K562 (cell line): Measurements from ENCODE around the gene UCHL5. TPM values are rescaled to one million over a fixed set of nuclear protein-coding genes. Genes with fewer than 3 reads are reported as not detected.

ENCODE experiments used
- CBX1 ChIP-seq: sonication (generic); IDR thresholded peaks from 2 replicates; pipeline ENCODE4 v1.6.1; 2016; ENCODE audit warnings: antibody characterized with exemption, low read depth, mild to moderate bottlenecking
- CGGBP1 ChIP-seq: fragments of 250-450 bp; sonication (Bioruptor Pico); IDR thresholded peaks from 2 replicates; pipeline ENCODE4 v1.9.0; 2021; ENCODE audit warnings: mild to moderate bottlenecking
- CHD4 ChIP-seq: fragments of 200-600 bp; sonication (generic); IDR thresholded peaks from 3 replicates; pipeline ENCODE4 v1.6.1; 2012; ENCODE audit warnings: low read depth, mild to moderate bottlenecking, mixed read lengths, low read length, inconsistent platforms; ENCODE audit not compliant: insufficient read depth, insufficient replicate concordance, poor library complexity, severe bottlenecking
- CTBP1 ChIP-seq: fragments of 450-650 bp; IDR thresholded peaks from 2 replicates; pipeline ENCODE4 v1.6.1; 2016; ENCODE audit warnings: borderline replicate concordance
- EP300 ChIP-seq: IDR thresholded peaks from 2 replicates; pipeline ENCODE4 v1.6.1; 2012; ENCODE audit warnings: low read length, improper control_type of control experiment
- MCM3 ChIP-seq: fragments of 450-650 bp; IDR thresholded peaks from 2 replicates; pipeline ENCODE4 v1.6.1; 2016
- MXI1 ChIP-seq: IDR thresholded peaks from 2 replicates; pipeline ENCODE4 v1.6.1; 2011; ENCODE audit warnings: low read depth, mild to moderate bottlenecking, improper control_type of control experiment, low read length
- NEUROD1 ChIP-seq: fragments of 150-350 bp; IDR thresholded peaks from 2 replicates; pipeline ENCODE4 v1.6.1; 2014; ENCODE audit warnings: borderline replicate concordance, low read length, low read depth; ENCODE audit not compliant: partially characterized antibody
- NR2C2 ChIP-seq, 2 experiments: fragments of 200-800 bp in 1 of 2; sonication (Bioruptor generic) in 1 of 2; sonication (generic) in 1 of 2; formaldehyde crosslinking in 1 of 2; IDR thresholded peaks; 2 replicates each; pipeline versions ENCODE4 v1.6.1 to v1.8.0; 2016 to 2022; ENCODE audit warnings: mild to moderate bottlenecking in 1 of 2, missing compliant biosample characterization in 1 of 2, missing genetic modification characterization in 1 of 2, missing genetic modification reagents in 1 of 2
- NR3C1 ChIP-seq: sonication (generic); formaldehyde crosslinking; IDR thresholded peaks from 2 replicates; pipeline ENCODE4 v1.8.1; 2022; ENCODE audit warnings: missing genetic modification reagents
- NR4A1 ChIP-seq, 2 experiments: fragments of 250-450 bp in 1 of 2; fragments of 450-650 bp in 1 of 2; sonication (Bioruptor Pico) in 1 of 2; IDR thresholded peaks; 2 replicates each; pipeline versions ENCODE4 v1.4.0 to v1.6.1; 2016 to 2020; ENCODE audit warnings: mild to moderate bottlenecking in 2 of 2, missing compliant biosample characterization in 1 of 2, missing genetic modification characterization in 1 of 2, moderate library complexity in 1 of 2
- PTRF ChIP-seq: fragments of 450-650 bp; IDR thresholded peaks from 2 replicates; pipeline ENCODE4 v1.6.1; 2016; ENCODE audit warnings: mild to moderate bottlenecking, missing genetic modification characterization, missing compliant biosample characterization
- RBFOX2 ChIP-seq: fragments of 200-400 bp; formaldehyde crosslinking; IDR thresholded peaks from 2 replicates; pipeline ENCODE4 v1.6.1; 2017; ENCODE audit warnings: low read depth, mild to moderate bottlenecking, low read length, moderate library complexity
- SAFB2 ChIP-seq: fragments of 200-400 bp; formaldehyde crosslinking; IDR thresholded peaks from 2 replicates; pipeline ENCODE4 v1.6.1; 2018; ENCODE audit warnings: borderline replicate concordance, low read length, low read depth, moderate library complexity; ENCODE audit not compliant: severe bottlenecking
- SIX5 ChIP-seq, 2 experiments: IDR thresholded peaks; 2 replicates each; pipeline ENCODE4 v1.6.1; 2011; ENCODE audit warnings: low read length in 2 of 2, borderline replicate concordance in 1 of 2, low read depth in 1 of 2, mild to moderate bottlenecking in 1 of 2, moderate library complexity in 1 of 2; ENCODE audit not compliant: insufficient read depth in 1 of 2
- TAL1 ChIP-seq: fragments of 450-650 bp; IDR thresholded peaks from 2 replicates; pipeline ENCODE4 v1.6.1; 2016; ENCODE audit warnings: mild to moderate bottlenecking
- TARDBP ChIP-seq: fragments of 450-650 bp; IDR thresholded peaks from 2 replicates; pipeline ENCODE4 v1.6.1; 2016
- TCF15 ChIP-seq: fragments of 250-450 bp; sonication (Bioruptor Pico); IDR thresholded peaks from 2 replicates; pipeline ENCODE4 v1.8.0; 2022; ENCODE audit warnings: moderate library complexity, mild to moderate bottlenecking, inconsistent platforms
- THAP12 ChIP-seq: fragments of 250-450 bp; sonication (Bioruptor Pico); IDR thresholded peaks from 2 replicates; pipeline ENCODE4 v1.9.0; 2021; ENCODE audit warnings: mild to moderate bottlenecking, inconsistent platforms
- ZBTB7A ChIP-seq: IDR thresholded peaks from 2 replicates; pipeline ENCODE4 v1.6.1; 2011; ENCODE audit warnings: low read depth, mild to moderate bottlenecking, low read length, moderate library complexity, borderline replicate concordance; ENCODE audit not compliant: control insufficient read depth
- ZNF121 ChIP-seq: sonication (generic); formaldehyde crosslinking; conservative IDR thresholded peaks from 2 replicates; pipeline ENCODE4 v1.8.0; 2022; ENCODE audit warnings: missing genetic modification reagents
- ZNF134 ChIP-seq: fragments of 250-450 bp; sonication (Bioruptor Pico); conservative IDR thresholded peaks from 2 replicates; pipeline ENCODE4 v1.4.0; 2020
- ZNF707 ChIP-seq: fragments of 250-450 bp; sonication (Bioruptor Pico); conservative IDR thresholded peaks from 2 replicates; pipeline ENCODE4 v1.8.0; 2022; ENCODE audit warnings: inconsistent platforms, mild to moderate bottlenecking, moderate library complexity
- polyA plus RNA-seq, 8 experiments: library from polyadenylated mRNA; depleted of rRNA in 4 of 8; stranded (reverse) in 5 of 8; unstranded in 3 of 8; fragments of >200 nt; fragmentation: Nextera tagmentation in 2 of 8; fragmentation: Illumina TruSeq in 1 of 8; extraction: Ambion mirVana in 2 of 8; extraction: Trizol in 1 of 8; gene quantifications; 2 replicates each; pipeline versions ENCODE4 v1.2.1 to v1.2.3, GENCODE V29; 2011 to 2014; ENCODE audit warnings: inconsistent platforms in 1 of 8, missing spikeins in 1 of 8
- total RNA-seq, 7 experiments: library from RNA; depleted of rRNA in 6 of 7; stranded (reverse); fragments of >200 nt in 6 of 7; fragmentation: Illumina TruSeq in 2 of 7; extraction: Trizol in 2 of 7; gene quantifications; 2 replicates each; pipeline versions ENCODE4 v1.2.1 to v1.2.3, GENCODE V29; 2011 to 2021; ENCODE audit warnings: low replicate concordance in 1 of 7
- TF ChIP-seq, protein P1 (sequence below): fragments of 450-650 bp; IDR thresholded peaks from 2 replicates; pipeline ENCODE4 v1.6.1; 2017; ENCODE audit warnings: mild to moderate bottlenecking, moderate library complexity

The UCHL5 gene
- total and polyA plus RNA-seq, 9 of the 15 experiments (the other 6 are each of a cell fraction or from before 2014, with no cell fraction given), result 61.0 to 206 (median 122) TPM

DNA sequence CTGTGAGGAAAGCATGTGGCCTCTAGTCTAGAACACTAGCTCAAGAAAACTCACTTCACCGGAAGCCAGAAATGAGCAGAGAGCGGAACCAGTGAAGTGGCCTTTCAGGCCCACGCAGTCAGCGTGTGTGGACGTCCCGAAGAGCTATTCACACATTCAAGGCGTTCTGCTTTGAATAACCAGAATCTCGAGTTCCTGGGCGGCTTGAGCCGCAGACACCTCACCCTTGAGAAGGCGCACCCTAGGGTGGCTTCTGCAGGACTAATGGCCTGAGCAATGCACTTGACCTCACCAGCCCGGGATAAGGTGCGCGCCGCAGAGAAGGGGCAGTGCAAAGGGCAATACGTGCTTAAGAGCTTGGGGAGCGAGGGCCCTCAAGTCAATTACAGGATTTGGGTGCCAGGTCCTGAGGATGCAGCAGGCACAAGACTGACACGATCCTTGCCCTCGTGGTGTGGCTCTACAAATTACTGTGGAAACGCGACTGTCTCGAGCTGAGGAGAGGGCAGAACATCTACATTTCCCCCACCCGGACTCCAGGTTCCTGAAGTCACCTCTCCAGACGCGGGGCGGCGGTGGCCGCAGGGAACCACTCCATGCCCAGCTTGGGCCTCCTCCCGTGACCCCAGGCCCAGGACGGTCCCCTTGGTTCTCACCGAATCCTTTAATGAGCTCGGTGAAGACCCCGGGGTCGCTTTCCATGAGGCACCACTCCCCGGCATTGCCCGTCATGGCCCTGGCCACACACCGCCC, 455 bp downstream of the UCHL5 start (continued):
- TF ChIP-seq ZNF707, result no peak
- no peak for TF ChIP-seq MXI1
- TF ChIP-seq SAFB2, result no peak
- TF ChIP-seq TARDBP, result no peak
- no peak for TF ChIP-seq RBFOX2
- no peak; the same call in 1 of the 2 replicates for TF ChIP-seq NR3C1 (CRISPR knock-in tag)
- no peak for TF ChIP-seq CHD4
- no peak for TF ChIP-seq PTRF (tag)
- TF ChIP-seq SIX5 (IDR thresholded peaks at IDR 0.05; ENCODE audit: borderline replicate concordance in 1 of 2, insufficient read depth in 1 of 2, low read depth in 1 of 2, low read length in 2 of 2), result no peak
- TF ChIP-seq MCM3, result no peak
- TF ChIP-seq ZNF134 (CRISPR knock-in tag), result no peak; the same call in 1 of the 2 replicates
- peak; percentile 43; the same call in 1 of the 2 replicates for TF ChIP-seq ZBTB7A
- TF ChIP-seq NR4A1 (CRISPR knock-in tag; IDR thresholded peaks at IDR 0.05), result 0 out of 2 replicates have a peak, but pooled peaks have one; percentile 40
- TF ChIP-seq NR4A1 (tag; IDR thresholded peaks at IDR 0.05), result no peak
- TF ChIP-seq THAP12, result no peak; the same call in 1 of the 2 replicates
- TF ChIP-seq TAL1, result no peak
- no peak for TF ChIP-seq NR2C2 (CRISPR knock-in tag; IDR thresholded peaks at IDR 0.05)
- TF ChIP-seq NR2C2 (tag; IDR thresholded peaks at IDR 0.05), result no peak; the same call in 1 of the 2 replicates
- TF ChIP-seq NEUROD1, result peak; percentile 8
- no peak; the same call in 1 of the 2 replicates for TF ChIP-seq CGGBP1 (CRISPR knock-in tag)
- no peak for TF ChIP-seq EP300
- TF ChIP-seq TCF15 (CRISPR knock-in tag), result 0 out of 2 replicates have a peak, but pooled peaks have one; percentile 58
- TF ChIP-seq, protein P1, sequence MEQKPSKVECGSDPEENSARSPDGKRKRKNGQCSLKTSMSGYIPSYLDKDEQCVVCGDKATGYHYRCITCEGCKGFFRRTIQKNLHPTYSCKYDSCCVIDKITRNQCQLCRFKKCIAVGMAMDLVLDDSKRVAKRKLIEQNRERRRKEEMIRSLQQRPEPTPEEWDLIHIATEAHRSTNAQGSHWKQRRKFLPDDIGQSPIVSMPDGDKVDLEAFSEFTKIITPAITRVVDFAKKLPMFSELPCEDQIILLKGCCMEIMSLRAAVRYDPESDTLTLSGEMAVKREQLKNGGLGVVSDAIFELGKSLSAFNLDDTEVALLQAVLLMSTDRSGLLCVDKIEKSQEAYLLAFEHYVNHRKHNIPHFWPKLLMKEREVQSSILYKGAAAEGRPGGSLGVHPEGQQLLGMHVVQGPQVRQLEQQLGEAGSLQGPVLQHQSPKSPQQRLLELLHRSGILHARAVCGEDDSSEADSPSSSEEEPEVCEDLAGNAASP, result no peak
- no peak for TF ChIP-seq CTBP1
- no peak for TF ChIP-seq ZNF121
- TF ChIP-seq CBX1, result no peak
